ENCODE data around the gene PIGS.

PIGS gene

DNA sequence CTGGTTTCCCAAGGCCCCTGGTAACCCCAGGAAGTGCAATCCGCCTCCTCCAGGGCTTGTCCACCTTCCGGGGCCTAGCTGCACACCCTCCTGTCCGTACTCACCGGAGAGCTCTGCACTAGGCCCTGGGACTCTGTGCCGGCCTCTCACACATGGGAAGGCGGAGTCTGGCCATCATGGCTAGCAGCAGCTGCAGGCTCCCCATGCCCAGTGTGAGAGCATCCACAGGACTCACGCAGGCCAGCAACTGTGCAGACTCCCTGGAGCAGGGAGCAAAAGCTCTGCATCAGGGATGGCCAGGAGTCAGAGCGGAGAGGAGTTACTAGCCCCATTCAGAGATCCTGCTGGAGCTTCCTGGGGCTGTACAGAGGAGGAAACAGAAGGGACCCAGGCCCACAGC is 44.9 kb downstream of the PIGS start:
- H3K79me2 ChIP-seq (ENCODE audit: insufficient read depth, low read length), result no peaks in the 10 kb centered on the region
- H3K36me3 ChIP-seq (ENCODE audit: insufficient read depth, low read length), result no peaks in the 10 kb centered on the region
- no peaks in the 10 kb centered on the region for H3K9me3 ChIP-seq (ENCODE audit: low read length)
- H3F3A ChIP-seq (ENCODE audit: insufficient read depth, low read length), result no peaks in the 10 kb centered on the region
- H4K20me1 ChIP-seq (ENCODE audit: insufficient read depth, low read length), result no peaks in the 10 kb centered on the region
- H3K4me3 ChIP-seq (ENCODE audit: low read depth, low read length, poor library complexity, severe bottlenecking), result no peak overlapping the region
- H3K27ac ChIP-seq (ENCODE audit: low read depth, low read length, poor library complexity, severe bottlenecking), result no peak overlapping the region
- H3K9ac ChIP-seq (ENCODE audit: low read length), result no peak overlapping the region
- no peaks in the 10 kb centered on the region for H3K9me2 ChIP-seq (ENCODE audit: low read depth, low read length)
- H3K27me3 ChIP-seq (ENCODE audit: insufficient read depth, low read length), result peaks cover 5% of the 10 kb centered on the region; the same call in 1 of the 2 replicates
- no peaks in the 10 kb centered on the region for H3K4me1 ChIP-seq (ENCODE audit: insufficient read depth, low read length, severe bottlenecking)
- no peak overlapping the region for H2AFZ ChIP-seq (ENCODE audit: low read length)
- no peak overlapping the region for H3K4me2 ChIP-seq (ENCODE audit: low read length)
- TF ChIP-seq EZH2 (IDR thresholded peaks at IDR 0.05; ENCODE audit: borderline replicate concordance, low read length), result no peak
- TF ChIP-seq, protein P1, sequence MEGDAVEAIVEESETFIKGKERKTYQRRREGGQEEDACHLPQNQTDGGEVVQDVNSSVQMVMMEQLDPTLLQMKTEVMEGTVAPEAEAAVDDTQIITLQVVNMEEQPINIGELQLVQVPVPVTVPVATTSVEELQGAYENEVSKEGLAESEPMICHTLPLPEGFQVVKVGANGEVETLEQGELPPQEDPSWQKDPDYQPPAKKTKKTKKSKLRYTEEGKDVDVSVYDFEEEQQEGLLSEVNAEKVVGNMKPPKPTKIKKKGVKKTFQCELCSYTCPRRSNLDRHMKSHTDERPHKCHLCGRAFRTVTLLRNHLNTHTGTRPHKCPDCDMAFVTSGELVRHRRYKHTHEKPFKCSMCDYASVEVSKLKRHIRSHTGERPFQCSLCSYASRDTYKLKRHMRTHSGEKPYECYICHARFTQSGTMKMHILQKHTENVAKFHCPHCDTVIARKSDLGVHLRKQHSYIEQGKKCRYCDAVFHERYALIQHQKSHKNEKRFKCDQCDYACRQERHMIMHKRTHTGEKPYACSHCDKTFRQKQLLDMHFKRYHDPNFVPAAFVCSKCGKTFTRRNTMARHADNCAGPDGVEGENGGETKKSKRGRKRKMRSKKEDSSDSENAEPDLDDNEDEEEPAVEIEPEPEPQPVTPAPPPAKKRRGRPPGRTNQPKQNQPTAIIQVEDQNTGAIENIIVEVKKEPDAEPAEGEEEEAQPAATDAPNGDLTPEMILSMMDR (IDR thresholded peaks at IDR 0.05; ENCODE audit: low read length), result no peak

DNA sequence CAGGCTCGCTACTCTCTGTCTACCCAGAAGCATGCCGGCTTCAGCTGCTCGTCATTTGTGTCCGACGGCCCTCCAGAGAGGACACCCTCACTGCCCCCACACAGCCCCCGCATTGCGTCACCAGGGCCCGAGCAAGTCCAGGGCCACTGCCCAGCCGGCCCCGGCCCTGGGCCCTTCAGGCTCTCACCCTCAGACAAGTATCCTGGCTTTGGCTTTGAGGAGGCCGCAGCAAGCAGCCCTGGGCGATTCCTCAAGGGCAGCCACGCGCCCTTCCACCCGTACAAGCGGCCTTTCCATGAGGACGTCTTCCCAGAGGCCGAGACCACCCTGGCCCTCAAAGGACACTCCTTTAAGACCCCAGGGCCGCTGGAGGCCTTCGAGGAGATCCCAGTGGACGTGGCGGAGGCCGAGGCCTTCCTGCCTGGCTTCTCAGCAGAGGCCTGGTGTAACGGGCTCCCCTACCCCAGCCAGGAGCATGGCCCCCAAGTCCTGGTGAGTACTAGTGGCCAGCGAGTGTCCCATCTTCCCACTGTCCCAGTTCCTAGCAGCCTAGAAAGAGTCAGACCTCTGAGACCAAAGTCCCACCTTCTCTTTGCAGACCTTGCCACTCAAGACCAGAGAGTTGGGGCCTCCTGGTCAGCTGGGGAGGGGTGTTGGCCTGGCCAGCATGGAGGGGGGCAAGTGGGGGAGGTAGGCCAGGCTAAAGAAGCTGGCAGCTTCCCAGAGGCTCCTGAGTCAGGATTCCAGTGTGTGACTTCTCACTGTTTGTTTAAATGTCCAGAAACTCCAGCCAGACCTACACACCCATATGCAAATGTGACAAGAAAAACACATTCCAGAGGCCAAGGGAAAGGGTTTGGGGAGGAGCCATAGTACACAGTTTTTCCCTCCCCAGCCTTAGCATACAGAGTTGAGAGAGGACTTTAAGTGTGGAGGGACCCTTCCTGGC is 46.6 kb downstream of the PIGS start:
- no peaks in the 10 kb centered on the region for H3F3A ChIP-seq (ENCODE audit: insufficient read depth, low read length)
- H3K4me2 ChIP-seq (ENCODE audit: low read length), result no peak overlapping the region
- TF ChIP-seq, protein P1 (IDR thresholded peaks at IDR 0.05; ENCODE audit: low read length), result no peak
- TF ChIP-seq EZH2 (IDR thresholded peaks at IDR 0.05; ENCODE audit: borderline replicate concordance, low read length), result no peak
- no peak overlapping the region for H3K27ac ChIP-seq (ENCODE audit: low read depth, low read length, poor library complexity, severe bottlenecking)
- H3K27me3 ChIP-seq (ENCODE audit: insufficient read depth, low read length), result peaks cover 6% of the 10 kb centered on the region; the same call in 1 of the 2 replicates
- no peaks in the 10 kb centered on the region for H4K20me1 ChIP-seq (ENCODE audit: insufficient read depth, low read length)
- no peaks in the 10 kb centered on the region for H3K79me2 ChIP-seq (ENCODE audit: insufficient read depth, low read length)
- no peak overlapping the region for H3K4me3 ChIP-seq (ENCODE audit: low read depth, low read length, poor library complexity, severe bottlenecking)
- H3K9me3 ChIP-seq (ENCODE audit: low read length), result no peaks in the 10 kb centered on the region
- H3K9ac ChIP-seq (ENCODE audit: low read length), result no peak overlapping the region
- H3K9me2 ChIP-seq (ENCODE audit: low read depth, low read length), result no peaks in the 10 kb centered on the region
- no peak overlapping the region for H2AFZ ChIP-seq (ENCODE audit: low read length)
- H3K4me1 ChIP-seq (ENCODE audit: insufficient read depth, low read length, severe bottlenecking), result no peaks in the 10 kb centered on the region
- H3K36me3 ChIP-seq (ENCODE audit: insufficient read depth, low read length), result no peaks in the 10 kb centered on the region

DNA sequence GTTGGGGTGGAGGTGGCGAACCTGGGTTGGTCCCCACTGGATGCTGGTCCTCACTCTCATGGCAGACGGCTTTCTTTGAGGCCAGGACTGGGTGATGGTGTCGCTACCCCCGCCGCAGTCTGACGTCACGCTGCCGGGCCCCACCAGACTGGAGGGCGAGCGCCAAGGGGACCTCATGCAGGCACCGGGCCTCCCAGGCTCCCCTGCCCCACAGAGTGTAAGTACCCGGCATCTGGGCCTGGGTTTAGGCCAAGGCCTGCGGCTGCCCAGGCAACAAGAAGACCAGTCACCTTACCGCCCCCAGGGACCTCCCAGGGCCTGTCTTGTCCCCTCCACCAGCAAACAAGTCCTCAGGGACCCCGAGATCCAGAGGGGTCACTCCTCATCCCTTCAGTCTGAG is 47.4 kb downstream of the PIGS start:
- H3K36me3 ChIP-seq (ENCODE audit: insufficient read depth, low read length), result no peaks in the 10 kb centered on the region
- peaks cover 6% of the 10 kb centered on the region; the same call in 1 of the 2 replicates for H3K27me3 ChIP-seq (ENCODE audit: insufficient read depth, low read length)
- no peaks in the 10 kb centered on the region for H3K79me2 ChIP-seq (ENCODE audit: insufficient read depth, low read length)
- no peak for TF ChIP-seq EZH2 (IDR thresholded peaks at IDR 0.05; ENCODE audit: borderline replicate concordance, low read length)
- TF ChIP-seq, protein P1 (IDR thresholded peaks at IDR 0.05; ENCODE audit: low read length), result no peak
- H3K9me2 ChIP-seq (ENCODE audit: low read depth, low read length), result no peaks in the 10 kb centered on the region
- no peak overlapping the region for H3K27ac ChIP-seq (ENCODE audit: low read depth, low read length, poor library complexity, severe bottlenecking)
- H2AFZ ChIP-seq (ENCODE audit: low read length), result no peak overlapping the region
- H3K9me3 ChIP-seq (ENCODE audit: low read length), result no peaks in the 10 kb centered on the region
- H3K4me1 ChIP-seq (ENCODE audit: insufficient read depth, low read length, severe bottlenecking), result no peaks in the 10 kb centered on the region
- H3F3A ChIP-seq (ENCODE audit: insufficient read depth, low read length), result no peaks in the 10 kb centered on the region
- H3K4me3 ChIP-seq (ENCODE audit: low read depth, low read length, poor library complexity, severe bottlenecking), result no peak overlapping the region
- H4K20me1 ChIP-seq (ENCODE audit: insufficient read depth, low read length), result no peaks in the 10 kb centered on the region
- no peak overlapping the region for H3K9ac ChIP-seq (ENCODE audit: low read length)
- no peak overlapping the region for H3K4me2 ChIP-seq (ENCODE audit: low read length)
